ENCODE results near the gene EFCAB12. TPM values are rescaled to one million over a fixed set of nuclear protein-coding genes. Genes with fewer than 3 reads are reported as not detected.

The EFCAB12 gene
- total RNA-seq, 1 experiment from 2014 or later: 0.03 TPM

DNA sequence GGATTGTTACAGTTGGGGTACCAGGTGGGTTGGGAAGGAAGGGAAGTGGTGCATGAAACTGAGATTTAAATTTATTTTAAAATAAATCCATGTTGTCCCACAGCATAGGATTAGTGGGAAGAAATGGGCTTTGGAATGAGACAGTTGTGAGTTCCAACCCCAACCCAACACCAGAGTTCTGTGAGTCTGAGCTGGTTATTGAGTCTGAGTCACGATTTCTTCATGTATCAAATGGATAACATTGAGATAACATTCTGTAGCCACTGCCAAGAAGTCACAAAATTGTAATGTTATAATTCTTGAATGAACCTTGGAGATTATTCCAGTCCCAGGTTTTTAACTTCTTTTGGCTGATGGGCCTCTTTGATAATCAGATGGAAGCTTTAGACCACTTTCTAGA is 25.3 kb upstream of the EFCAB12 start:
- no peak for DNase-seq
- Histone ChIP-seq H3K36me3 (peaks cover 48% of the 10 kb centered on the region), H3K27me3 (no peaks in the 10 kb centered on the region), H3K9me3 (no peaks in the 10 kb centered on the region), H3K4me3 (no peak overlapping the region)

DNA sequence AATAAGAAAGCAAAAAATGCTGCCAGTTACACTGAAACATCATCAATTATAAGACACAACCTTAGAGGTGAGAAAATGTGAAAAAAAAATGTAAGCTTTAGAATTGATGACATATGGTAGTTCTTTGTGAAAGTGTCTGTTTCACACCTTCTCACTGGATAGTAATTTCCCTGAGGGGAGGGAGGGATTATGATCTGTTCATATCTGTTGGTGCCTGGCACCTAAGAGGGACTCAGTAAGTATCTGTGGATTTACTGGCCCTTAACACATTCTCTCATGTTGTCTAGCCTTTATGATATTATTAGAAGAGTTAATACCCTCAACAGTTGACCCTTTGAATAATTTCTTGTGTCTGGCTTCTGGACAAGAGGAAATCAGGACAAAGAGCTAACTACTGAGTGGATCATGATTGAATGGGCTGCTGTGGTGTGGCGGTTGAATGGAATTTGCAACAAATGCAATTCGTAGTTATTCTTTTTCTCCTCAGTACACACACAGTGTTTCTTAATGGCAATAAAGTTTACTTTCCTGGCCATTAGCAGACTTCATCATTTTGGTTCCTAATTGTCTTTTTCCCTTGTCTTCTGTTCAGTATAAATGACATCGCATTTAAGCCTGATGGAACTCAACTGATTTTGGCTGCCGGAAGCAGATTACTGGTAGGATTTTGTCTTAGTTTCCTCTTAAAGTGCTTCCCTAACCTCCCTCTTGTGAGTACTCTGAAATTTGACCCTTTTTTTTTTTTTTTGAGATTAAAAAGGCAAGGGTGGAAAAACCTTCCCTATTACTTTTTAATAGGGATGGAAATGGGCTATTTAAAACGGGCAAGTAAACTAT is 21.1 kb upstream of the EFCAB12 start:
- no peak for DNase-seq
- Histone ChIP-seq H3K4me3 (no peak overlapping the region), H3K9me3 (no peaks in the 10 kb centered on the region), H3K27me3 (no peaks in the 10 kb centered on the region), H3K36me3 (peaks cover 37% of the 10 kb centered on the region)

DNA sequence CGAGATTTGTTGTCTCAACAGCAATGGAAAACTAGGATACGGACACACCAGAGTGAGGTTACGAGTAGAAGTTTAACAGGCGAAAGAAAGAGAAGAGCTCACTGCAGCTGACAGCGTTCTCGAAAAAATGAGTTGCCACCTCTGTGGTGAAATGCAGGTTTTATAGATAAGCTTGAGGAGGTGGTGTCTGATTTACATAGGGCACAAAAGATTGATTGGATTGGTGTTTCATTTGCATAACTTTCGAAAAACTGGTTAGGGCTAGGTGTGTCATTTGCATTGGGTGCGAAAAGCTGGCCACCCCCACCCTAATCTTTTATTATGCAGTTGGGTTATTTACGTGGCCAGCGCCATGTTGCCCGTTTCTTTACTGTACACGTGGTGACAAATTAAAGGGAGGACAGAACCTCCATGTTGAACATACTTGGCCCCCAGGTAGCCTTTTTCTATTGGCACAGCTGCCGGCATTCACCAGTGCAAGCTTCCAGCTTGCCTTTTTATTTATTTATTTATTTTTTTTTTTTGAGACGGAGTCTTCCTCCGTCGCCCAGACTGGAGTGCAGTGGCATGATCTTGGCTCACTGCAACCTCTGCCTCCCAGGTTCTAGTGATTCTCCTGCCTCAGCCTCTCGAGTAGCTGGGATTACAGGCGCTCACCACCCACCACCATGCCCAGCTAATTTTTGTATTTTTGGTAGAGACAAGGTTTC is 19.9 kb upstream of the EFCAB12 start:
- Histone ChIP-seq H3K9me3 (no peaks in the 10 kb centered on the region), H3K27me3 (no peaks in the 10 kb centered on the region), H3K4me3 (no peak overlapping the region), H3K36me3 (peaks cover 34% of the 10 kb centered on the region)
- no peak for DNase-seq

DNA sequence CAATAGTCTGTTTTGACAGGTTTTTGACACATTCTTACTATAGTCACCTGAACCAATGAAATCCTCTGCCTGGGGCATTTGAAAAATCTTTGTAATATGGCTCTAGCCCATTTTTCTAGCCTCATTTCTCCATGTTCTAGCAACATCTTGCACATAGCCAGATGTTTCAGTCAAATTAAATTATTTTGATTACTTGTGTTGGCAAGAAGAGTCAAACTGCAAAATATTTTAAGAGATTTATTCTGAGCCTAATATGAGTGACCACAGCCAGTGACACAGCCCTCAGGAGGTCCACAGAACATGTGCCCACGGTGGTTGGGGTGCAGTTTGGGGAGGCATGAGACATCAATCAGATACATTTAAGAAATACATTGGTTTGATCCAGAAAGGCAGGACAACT is 18.5 kb upstream of the EFCAB12 start:
- H3K27me3 ChIP-seq: no peaks in the 10 kb centered on the region
- peaks cover 21% of the 10 kb centered on the region for H3K36me3 ChIP-seq
- DNase-seq: no peak
- H3K9me3 ChIP-seq: no peaks in the 10 kb centered on the region
- H3K4me3 ChIP-seq: no peak overlapping the region

DNA sequence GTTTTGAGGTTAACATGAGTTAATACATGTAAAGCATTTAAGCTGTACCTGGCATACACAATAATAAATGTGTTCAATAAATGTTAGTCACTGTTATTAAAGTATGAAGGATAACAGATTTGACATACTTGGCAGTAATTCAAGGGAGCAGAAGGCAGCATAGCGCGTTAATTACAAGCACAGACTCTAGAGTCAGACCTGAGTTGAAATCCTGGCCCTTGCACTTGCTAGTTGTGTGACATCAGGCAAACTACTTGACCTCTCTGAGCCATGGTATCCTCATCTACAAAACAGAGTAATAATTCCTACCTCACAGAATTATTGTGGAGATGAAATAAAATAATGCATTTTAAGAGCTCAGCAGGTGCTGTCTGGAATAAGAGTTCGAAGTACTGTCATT is 17.0 kb upstream of the EFCAB12 start:
- H3K9me3 ChIP-seq: no peaks in the 10 kb centered on the region

DNA sequence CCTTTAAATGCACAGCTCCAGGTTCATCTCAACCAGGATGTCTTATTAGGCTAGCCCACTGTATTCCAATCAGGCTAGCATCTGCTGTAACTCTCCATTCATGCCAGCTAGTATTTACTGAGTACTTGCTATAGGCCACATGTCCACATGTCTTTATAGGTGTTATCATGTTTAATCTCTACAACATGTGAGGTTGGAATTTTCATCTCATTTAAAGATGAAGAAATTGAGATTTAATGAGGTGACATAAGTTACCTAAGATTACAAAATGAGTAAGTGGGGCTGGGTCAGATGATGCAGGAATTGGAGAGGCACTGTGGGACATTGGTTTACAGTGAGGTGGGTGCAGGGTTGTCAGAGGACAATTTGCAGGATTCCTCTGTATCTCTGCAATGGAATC is 14.5 kb upstream of the EFCAB12 start:
- peaks cover 8% of the 10 kb centered on the region for H3K36me3 ChIP-seq
- no peak overlapping the region for H3K4me3 ChIP-seq
- H3K9me3 ChIP-seq: no peaks in the 10 kb centered on the region

More for the DNA sequence above, 17.0 kb upstream of the EFCAB12 start:
- Histone ChIP-seq H3K36me3 (peaks cover 14% of the 10 kb centered on the region), H3K4me3 (no peak overlapping the region), H3K27me3 (no peaks in the 10 kb centered on the region)
- no peak for DNase-seq

DNA sequence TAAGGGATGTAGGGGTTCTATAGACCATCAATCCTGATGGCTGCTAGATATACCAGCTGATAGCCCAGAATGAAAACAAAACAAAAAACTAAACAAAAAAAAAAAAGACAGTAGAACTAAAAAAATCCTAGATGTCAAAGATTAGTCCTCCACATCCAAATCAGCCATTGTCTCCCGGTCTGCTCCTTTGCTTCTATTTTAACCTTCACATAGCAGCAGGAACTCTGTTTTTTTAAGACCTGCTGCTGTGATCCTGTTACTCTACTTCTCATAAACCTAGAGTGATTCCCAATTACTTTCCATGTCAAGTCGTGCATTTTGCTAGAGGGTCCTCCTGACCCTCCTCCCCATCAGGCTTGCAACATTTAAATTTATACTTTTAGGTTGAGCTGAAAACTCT is 14.1 kb upstream of the EFCAB12 start:
- no peak for DNase-seq
- Histone ChIP-seq H3K27me3 (no peaks in the 10 kb centered on the region), H3K36me3 (peaks cover 10% of the 10 kb centered on the region), H3K9me3 (no peaks in the 10 kb centered on the region), H3K4me3 (no peak overlapping the region)

More for the DNA sequence above, 14.5 kb upstream of the EFCAB12 start:
- no peak for DNase-seq
- no peaks in the 10 kb centered on the region for H3K27me3 ChIP-seq

DNA sequence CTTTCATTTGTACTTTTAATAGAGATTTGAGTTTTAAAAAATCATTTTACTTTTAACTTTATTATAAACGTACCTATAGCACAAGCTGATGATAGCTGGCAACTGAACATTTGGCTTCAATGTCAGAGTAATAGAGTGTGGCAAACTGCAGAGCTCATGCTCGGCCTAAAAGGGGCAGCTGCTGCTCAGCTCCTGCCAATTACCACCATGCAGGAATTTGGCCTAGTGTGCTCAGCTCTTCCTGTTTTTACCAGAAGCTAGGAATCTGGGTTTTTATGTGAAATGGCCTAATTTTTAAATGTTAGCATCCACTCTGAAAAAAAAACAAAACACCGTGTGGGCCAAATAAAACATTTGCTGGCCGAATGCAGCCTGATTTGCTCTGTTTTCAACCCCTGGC is 13.3 kb upstream of the EFCAB12 start:
- Histone ChIP-seq H3K9me3 (no peaks in the 10 kb centered on the region), H3K4me3 (peak overlapping the region; percentile 91), H3K27me3 (no peaks in the 10 kb centered on the region), H3K36me3 (peaks cover 17% of the 10 kb centered on the region)
- DNase-seq: peak; percentile 80

DNA sequence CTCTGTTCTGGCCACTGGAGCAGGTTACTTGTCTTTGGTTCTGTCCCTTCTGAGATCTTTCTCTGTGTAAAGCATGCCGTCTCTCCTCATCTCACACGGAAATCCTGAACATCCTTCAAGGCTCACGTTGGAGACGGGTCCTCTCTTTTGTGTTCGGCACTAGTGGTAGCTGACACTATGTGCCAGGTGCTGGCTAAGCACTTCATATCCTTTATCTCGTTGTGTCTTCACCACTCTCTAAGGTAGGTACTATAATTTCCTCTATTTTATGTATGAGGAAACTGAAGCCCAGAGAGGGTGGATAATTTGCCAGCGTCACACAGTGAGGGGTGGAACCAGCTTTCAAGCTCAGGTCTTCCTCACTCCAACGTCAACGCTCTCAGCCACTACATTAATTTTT is 12.8 kb upstream of the EFCAB12 start:
- no peaks in the 10 kb centered on the region for H3K9me3 ChIP-seq
- H3K4me3 ChIP-seq: peak overlapping the region; percentile 91
- peaks cover 22% of the 10 kb centered on the region for H3K36me3 ChIP-seq
- no peaks in the 10 kb centered on the region for H3K27me3 ChIP-seq
- no peak for DNase-seq

DNA sequence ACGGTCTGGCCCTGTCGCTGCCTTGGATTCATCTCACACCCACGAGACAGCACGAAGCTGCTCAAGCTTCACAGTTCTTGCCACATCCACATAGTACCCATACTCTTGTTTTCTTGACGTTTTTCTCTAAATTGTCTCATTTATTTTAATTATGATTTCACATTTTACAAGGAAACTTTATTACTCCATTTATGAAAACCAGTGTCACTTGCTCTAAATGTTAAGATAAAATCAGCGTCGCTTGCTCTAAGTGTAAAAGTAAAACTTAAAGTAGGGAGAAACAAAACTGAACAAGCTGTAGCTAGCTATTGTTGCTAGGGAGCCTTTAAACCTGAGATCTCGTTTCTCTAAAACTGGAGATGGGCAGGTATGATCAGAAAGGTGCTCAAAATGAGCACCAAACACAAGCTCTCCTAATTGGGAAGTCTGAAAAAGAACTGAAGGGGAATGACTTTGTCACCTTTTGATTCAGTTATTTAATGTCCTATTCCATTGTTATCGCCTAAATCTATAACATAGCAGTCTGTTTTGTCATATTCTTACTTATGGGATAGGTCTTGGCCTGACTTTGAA is 12.3 kb upstream of the EFCAB12 start:
- Histone ChIP-seq H3K36me3 (peaks cover 24% of the 10 kb centered on the region), H3K27me3 (no peaks in the 10 kb centered on the region), H3K9me3 (no peaks in the 10 kb centered on the region), H3K4me3 (peak overlapping the region; percentile 91)
- DNase-seq: no peak

DNA sequence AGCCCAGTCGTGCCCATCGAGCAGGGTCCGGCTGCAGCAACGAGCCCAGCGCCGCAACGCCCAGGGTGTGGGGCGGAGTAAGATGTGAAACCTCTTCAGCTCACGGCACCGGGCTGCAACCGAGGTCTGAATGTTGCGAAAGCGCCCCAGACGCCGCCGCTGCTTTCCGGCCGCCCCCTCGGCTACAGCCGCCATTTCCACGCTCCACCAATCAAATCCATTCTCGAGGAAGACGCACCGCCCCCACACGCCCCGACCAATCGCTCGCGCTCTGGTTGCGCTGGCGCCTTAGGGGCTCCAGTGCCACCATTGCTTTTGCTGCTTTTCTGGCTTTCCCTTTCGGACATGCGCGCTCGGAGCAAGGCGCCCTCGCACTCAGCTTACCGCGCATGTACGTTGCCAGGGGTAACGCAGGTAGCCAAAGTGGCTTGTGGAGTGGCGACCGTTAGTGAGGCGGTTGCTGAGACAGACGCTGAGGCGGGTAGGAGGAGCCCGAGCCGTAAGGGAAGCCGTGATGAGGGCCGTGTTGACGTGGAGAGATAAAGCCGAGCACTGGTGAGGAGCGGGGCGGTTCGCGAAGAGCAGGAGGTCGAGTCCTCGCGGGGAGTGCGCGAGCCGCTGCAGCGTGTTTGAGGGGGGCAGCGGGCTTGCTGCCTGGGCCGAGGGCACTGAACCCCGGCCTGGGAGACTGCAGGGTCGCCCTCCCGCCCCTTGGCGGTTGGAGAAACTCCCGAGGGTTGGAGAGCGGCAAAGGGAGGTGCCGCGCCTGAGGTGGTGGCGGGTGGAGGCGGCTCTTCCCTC is 11.6 kb upstream of the EFCAB12 start, which contains the start of the genes IFT122 and MBD4:
Gene IFT122, plus strand, starts transcription at position 408 of the 801 bp plus-strand sequence. Its CDS starts 107 bp downstream, at position 515.
Gene MBD4, minus strand, starts transcription at position 132 of the 801 bp plus-strand sequence. Its CDS starts 115 bp downstream, at position 17.
- Histone ChIP-seq H3K36me3 (peaks cover 26% of the 10 kb centered on the region), H3K4me3 (peak within 1 kb of the TSS; percentile 91), H3K27me3 (no peaks in the 10 kb centered on the region), H3K9me3 (no peaks in the 10 kb centered on the region)
- DNase-seq: peak; percentile 99

DNA sequence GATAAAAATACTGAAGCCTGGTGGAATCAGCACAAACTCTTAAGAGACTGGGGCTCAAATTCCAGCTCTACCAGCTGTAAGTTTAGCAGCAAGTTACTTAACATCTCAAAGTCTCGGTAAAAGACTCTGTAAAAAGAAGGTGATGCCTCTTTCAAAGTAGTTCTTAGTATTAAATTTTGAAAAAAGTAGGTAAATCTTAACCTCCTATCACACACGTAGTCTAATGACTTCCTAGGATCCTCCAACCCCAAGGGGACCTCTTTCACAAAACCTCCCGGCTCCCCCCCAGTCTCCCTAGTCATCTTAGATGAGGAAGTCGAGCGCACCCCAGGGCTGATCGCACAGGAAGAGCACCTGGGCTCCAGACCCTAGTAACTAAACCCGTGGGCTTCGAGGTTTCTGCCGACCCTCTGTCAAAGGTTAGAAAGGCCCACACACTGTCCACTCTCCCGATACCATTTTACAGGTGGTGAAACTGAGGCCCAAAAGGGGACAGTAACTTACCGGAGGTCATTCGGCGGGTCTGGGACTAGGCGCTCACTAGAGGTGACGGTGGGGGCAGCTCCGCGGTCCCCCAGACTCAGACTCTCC is 10.9 kb upstream of the EFCAB12 start:
- no peaks in the 10 kb centered on the region for H3K27me3 ChIP-seq
- H3K36me3 ChIP-seq: peaks cover 32% of the 10 kb centered on the region
- H3K9me3 ChIP-seq: no peaks in the 10 kb centered on the region
- H3K4me3 ChIP-seq: peak overlapping the region; percentile 91
- peak; percentile 28 for DNase-seq

DNA sequence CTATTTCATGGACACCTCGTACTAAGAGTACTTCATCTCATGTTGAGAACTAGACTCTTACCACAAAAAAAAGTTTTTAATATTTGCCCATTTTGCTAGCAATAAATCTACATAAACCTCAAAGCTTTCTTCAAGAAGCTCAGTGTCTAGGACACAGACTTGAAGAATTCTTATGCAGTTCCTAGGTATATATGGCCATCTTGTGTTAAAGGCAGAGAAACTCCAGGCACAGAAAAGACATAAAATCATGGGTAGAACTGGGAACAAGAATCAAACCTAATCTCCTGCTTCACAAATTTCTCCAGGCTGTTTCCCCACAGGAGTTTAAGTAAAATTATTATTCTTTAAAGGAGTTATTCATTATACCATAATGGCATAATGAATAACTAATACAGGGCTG is 6.9 kb upstream of the EFCAB12 start:
- H3K36me3 ChIP-seq: peaks cover 64% of the 10 kb centered on the region

DNA sequence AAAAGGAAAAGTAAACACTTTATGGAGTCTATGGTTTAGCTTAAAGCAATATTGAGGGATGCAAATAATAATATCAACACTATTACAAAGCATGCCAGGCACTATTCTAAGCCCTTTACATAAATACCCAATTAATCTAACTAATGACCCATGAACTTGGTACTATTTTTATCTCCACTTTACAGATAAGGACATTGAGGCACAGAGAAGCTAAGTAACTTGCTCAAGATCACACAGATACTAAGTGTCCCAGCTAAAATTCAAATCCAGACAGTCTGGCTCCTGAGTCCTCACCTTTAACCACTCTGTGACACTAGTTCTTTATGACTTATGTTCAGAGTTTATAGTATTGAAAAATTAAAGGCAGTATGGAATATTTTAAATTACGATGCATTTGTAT is 5.7 kb upstream of the EFCAB12 start:
- Histone ChIP-seq H3K4me3 (no peak overlapping the region), H3K9me3 (no peaks in the 10 kb centered on the region), H3K27me3 (no peaks in the 10 kb centered on the region), H3K36me3 (peaks cover 67% of the 10 kb centered on the region)
- no peak for DNase-seq

More for the DNA sequence above, 6.9 kb upstream of the EFCAB12 start:
- no peak for DNase-seq
- H3K27me3 ChIP-seq: no peaks in the 10 kb centered on the region
- no peak overlapping the region for H3K4me3 ChIP-seq
- H3K9me3 ChIP-seq: no peaks in the 10 kb centered on the region

DNA sequence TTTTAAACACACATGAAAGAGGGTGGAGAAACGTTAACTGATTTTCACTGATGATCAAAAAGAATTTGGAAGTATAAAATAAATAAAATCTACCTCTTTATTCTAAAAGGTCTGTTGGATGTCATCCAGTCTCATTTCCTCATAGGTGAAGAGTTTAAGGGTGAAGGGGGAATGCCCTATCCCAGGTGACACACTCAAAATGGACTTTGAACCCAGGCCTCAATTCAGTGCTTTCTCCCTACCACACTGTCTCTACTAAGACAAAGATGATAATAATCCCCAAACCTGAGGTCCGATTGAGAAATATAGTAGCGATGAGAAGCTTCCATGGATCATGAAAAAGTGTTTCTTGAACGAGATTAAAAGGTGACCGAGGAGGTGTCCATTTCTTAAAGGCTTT is 5.1 kb upstream of the EFCAB12 start:
- Histone ChIP-seq H3K36me3 (peaks cover 67% of the 10 kb centered on the region), H3K27me3 (no peaks in the 10 kb centered on the region), H3K4me3 (no peak overlapping the region), H3K9me3 (no peaks in the 10 kb centered on the region)
- no peak for DNase-seq

DNA sequence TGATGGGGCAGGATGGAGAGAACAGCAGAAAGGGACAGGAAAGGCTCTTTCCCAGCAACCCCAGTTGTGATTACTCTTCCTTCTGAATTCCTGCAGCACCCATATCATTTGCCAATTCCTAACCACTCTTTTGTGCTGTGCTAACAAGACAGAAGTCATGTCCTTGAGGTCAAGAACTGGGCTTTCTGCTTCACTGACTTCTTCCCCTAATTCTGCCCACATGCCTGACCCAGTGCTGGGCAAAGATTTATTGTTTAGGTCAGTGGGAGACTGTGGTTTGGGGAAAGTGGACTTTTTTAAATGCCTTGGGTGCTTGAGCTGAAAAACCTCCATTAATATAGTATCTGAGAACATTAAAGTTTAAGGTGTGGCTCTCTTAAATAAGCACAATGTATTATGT is 4.2 kb upstream of the EFCAB12 start:
- DNase-seq: no peak
- Histone ChIP-seq H3K36me3 (peaks cover 59% of the 10 kb centered on the region), H3K4me3 (no peak overlapping the region), H3K27me3 (no peaks in the 10 kb centered on the region), H3K9me3 (no peaks in the 10 kb centered on the region)
